Measurements from ENCODE around the gene CREBRF.

CREBRF gene

GRCh38 chr5:173057062-173057924 is 1.1 kb downstream of the CREBRF start:
- no peaks in the 10 kb centered on the region for H3K27me3 ChIP-seq (ENCODE audit: insufficient read depth, poor library complexity, severe bottlenecking)
- H3K4me3 ChIP-seq (ENCODE audit: severe bottlenecking), result peak overlapping the region; percentile 84
- H3K4me1 ChIP-seq (ENCODE audit: insufficient read depth, poor library complexity, severe bottlenecking), result peaks cover 8% of the 10 kb centered on the region
- H3K9me3 ChIP-seq (ENCODE audit: severe bottlenecking), result no peaks in the 10 kb centered on the region
- H3K36me3 ChIP-seq (ENCODE audit: low read depth), result no peaks in the 10 kb centered on the region
- peak; percentile 100 for DNase-seq (ENCODE audit: low spot score)
- peak; percentile 91 for ATAC-seq (ENCODE audit: low read depth)
- H3K27ac ChIP-seq (ENCODE audit: poor library complexity, severe bottlenecking), result peak overlapping the region; percentile 77
- no peak for TF ChIP-seq CTCF (IDR thresholded peaks at IDR 0.05; ENCODE audit: poor library complexity, severe bottlenecking)

GRCh38 chr5:173062141-173062540 is 6.0 kb downstream of the CREBRF start:
- Histone ChIP-seq H3K36me3 (ENCODE audit: low read depth) (no peaks in the 10 kb centered on the region), H3K4me3 (ENCODE audit: severe bottlenecking) (no peak overlapping the region), H3K9me3 (ENCODE audit: severe bottlenecking) (no peaks in the 10 kb centered on the region), H3K4me1 (ENCODE audit: insufficient read depth, poor library complexity, severe bottlenecking) (peaks cover 5% of the 10 kb centered on the region), H3K27me3 (ENCODE audit: insufficient read depth, poor library complexity, severe bottlenecking) (no peaks in the 10 kb centered on the region), H3K27ac (ENCODE audit: poor library complexity, severe bottlenecking) (no peak overlapping the region)
- TF ChIP-seq CTCF (IDR thresholded peaks at IDR 0.05; ENCODE audit: poor library complexity, severe bottlenecking), result no peak
- ATAC-seq (ENCODE audit: low read depth) (no peak), DNase-seq (ENCODE audit: low spot score) (no peak)

GRCh38 chr5:173065155-173065554 is 9.0 kb downstream of the CREBRF start:
- ATAC-seq (ENCODE audit: low read depth), result no peak
- no peak for DNase-seq (ENCODE audit: low spot score)
- H3K9me3 ChIP-seq (ENCODE audit: severe bottlenecking), result no peaks in the 10 kb centered on the region
- no peaks in the 10 kb centered on the region for H3K36me3 ChIP-seq (ENCODE audit: low read depth)
- no peaks in the 10 kb centered on the region for H3K27me3 ChIP-seq (ENCODE audit: insufficient read depth, poor library complexity, severe bottlenecking)
- no peak overlapping the region for H3K4me3 ChIP-seq (ENCODE audit: severe bottlenecking)
- no peak overlapping the region for H3K27ac ChIP-seq (ENCODE audit: poor library complexity, severe bottlenecking)
- H3K4me1 ChIP-seq (ENCODE audit: insufficient read depth, poor library complexity, severe bottlenecking), result no peaks in the 10 kb centered on the region
- TF ChIP-seq CTCF (IDR thresholded peaks at IDR 0.05; ENCODE audit: poor library complexity, severe bottlenecking), result no peak

GRCh38 chr5:173069671-173070070 is 13.5 kb downstream of the CREBRF start:
- Histone ChIP-seq H3K4me3 (ENCODE audit: severe bottlenecking) (no peak overlapping the region), H3K36me3 (ENCODE audit: low read depth) (no peaks in the 10 kb centered on the region), H3K27me3 (ENCODE audit: insufficient read depth, poor library complexity, severe bottlenecking) (no peaks in the 10 kb centered on the region), H3K27ac (ENCODE audit: poor library complexity, severe bottlenecking) (no peak overlapping the region), H3K4me1 (ENCODE audit: insufficient read depth, poor library complexity, severe bottlenecking) (no peaks in the 10 kb centered on the region), H3K9me3 (ENCODE audit: severe bottlenecking) (no peaks in the 10 kb centered on the region)
- no peak for TF ChIP-seq CTCF (IDR thresholded peaks at IDR 0.05; ENCODE audit: poor library complexity, severe bottlenecking)
- DNase-seq (ENCODE audit: low spot score), result no peak
- no peak for ATAC-seq (ENCODE audit: low read depth)
